PFSK-1 (cell line): ENCODE results near the gene JHY.

ENCODE experiments used
- POLR2AphosphoS5 ChIP-seq: IDR thresholded peaks from 2 replicates; pipeline ENCODE4 v1.6.1; 2012; ENCODE audit warnings: low read depth, mild to moderate bottlenecking, control low read depth, low read length, moderate library complexity
- TAF1 ChIP-seq: IDR thresholded peaks from 2 replicates; pipeline ENCODE4 v1.6.1; 2012; ENCODE audit warnings: low read length, control low read depth, borderline replicate concordance; ENCODE audit not compliant: insufficient read depth
- TF ChIP-seq, protein P1 (sequence below), 2 experiments: IDR thresholded peaks; 2 replicates each; pipeline versions ENCODE4 v1.6.1 to v1.8.0; 2011 to 2012; ENCODE audit warnings: low read depth in 2 of 2, low read length in 2 of 2, control low read depth in 1 of 2, inconsistent platforms in 1 of 2, mild to moderate bottlenecking in 1 of 2, moderate library complexity in 1 of 2; ENCODE audit not compliant: insufficient read depth in 1 of 2

DNA sequence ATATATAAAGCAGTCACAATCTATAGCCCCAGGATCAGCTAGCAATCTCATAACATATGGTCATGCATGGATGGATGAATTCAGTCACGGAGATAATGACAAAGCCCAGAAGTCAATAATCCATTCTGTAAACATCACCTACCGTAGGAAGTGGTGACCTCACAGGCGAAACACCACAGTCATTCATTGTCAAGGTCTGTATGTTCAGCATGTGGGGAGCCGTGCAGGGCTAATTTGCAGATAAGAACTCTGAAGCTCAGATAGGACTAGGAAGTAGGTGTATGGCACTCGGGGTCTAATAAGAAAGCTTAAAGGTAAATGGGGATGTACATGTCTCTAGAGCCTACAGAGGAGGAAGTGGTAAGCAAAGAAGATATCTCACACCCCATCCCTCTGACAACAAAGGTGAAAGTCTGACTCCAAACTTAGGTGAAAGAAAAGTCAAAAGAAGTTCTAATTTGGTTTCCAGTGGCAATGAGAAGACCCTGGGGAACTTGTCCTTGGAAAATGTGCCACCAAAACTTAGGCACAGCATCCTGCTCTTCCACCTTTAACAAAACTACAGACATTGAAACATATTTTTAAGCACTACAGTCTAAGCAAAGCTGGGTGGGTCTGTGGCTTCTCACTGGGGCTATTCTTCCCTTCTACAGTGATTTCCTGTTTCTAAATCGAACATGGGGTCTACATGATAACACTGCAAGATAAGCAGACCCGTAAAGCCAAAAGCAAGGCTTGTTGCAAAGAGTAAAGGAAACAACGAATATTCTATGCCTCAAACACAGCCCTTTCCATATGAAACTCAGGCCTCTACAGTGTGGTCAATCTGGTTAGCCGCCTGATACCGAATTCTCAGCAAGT lies 39.0 kb upstream of the JHY start:
- no peak for TF ChIP-seq TAF1
- TF ChIP-seq, protein P1, sequence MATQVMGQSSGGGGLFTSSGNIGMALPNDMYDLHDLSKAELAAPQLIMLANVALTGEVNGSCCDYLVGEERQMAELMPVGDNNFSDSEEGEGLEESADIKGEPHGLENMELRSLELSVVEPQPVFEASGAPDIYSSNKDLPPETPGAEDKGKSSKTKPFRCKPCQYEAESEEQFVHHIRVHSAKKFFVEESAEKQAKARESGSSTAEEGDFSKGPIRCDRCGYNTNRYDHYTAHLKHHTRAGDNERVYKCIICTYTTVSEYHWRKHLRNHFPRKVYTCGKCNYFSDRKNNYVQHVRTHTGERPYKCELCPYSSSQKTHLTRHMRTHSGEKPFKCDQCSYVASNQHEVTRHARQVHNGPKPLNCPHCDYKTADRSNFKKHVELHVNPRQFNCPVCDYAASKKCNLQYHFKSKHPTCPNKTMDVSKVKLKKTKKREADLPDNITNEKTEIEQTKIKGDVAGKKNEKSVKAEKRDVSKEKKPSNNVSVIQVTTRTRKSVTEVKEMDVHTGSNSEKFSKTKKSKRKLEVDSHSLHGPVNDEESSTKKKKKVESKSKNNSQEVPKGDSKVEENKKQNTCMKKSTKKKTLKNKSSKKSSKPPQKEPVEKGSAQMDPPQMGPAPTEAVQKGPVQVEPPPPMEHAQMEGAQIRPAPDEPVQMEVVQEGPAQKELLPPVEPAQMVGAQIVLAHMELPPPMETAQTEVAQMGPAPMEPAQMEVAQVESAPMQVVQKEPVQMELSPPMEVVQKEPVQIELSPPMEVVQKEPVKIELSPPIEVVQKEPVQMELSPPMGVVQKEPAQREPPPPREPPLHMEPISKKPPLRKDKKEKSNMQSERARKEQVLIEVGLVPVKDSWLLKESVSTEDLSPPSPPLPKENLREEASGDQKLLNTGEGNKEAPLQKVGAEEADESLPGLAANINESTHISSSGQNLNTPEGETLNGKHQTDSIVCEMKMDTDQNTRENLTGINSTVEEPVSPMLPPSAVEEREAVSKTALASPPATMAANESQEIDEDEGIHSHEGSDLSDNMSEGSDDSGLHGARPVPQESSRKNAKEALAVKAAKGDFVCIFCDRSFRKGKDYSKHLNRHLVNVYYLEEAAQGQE (IDR thresholded peaks at IDR 0.05; ENCODE audit: insufficient read depth in 1 of 2, low read depth in 2 of 2, low read length in 2 of 2): no peak
- no peak for TF ChIP-seq POLR2AphosphoS5
